ENCODE data around the gene FNDC3B.

- TF ChIP-seq CTCF (IDR thresholded peaks at IDR 0.05), result no peak
- TF ChIP-seq POLR2AphosphoS5 (IDR thresholded peaks at IDR 0.05), result no peak
- TF ChIP-seq EP300 (IDR thresholded peaks at IDR 0.05), result no peak
These were observed 289.7 kb downstream of the FNDC3B start for GRCh38 chr3:172329070-172329469.

Measured in suprapubic skin (tissue), 4 donors.